Measurements from ENCODE around the gene MGRN1.

Gene MGRN1

DNA sequence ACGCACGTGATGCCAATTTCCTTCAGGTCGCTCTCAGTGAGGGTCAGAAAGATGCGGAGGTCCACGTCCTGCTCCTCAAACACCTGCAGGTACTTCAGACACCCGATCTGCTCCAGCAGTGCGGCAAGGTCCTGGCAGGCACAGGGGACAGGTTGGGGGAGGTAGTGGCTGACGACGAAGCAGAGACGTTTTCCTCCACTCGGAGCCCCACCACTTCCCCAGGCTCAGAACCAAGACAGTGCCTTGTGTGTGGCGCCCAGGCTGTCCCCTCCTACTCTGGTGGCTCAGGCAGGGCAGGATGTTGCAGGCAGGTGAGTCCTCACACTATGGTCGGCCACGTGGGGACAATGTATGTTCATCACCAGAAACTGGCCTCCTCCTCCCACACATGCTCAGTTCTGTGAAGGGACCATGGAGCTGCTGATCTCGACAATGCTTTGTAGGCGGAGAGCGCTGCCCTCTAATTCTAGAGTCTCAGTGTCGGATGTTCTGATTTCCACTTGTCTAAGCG lies 74.5 kb downstream of the MGRN1 start:
- DNase-seq (ENCODE audit: low read depth) = no peak

DNA sequence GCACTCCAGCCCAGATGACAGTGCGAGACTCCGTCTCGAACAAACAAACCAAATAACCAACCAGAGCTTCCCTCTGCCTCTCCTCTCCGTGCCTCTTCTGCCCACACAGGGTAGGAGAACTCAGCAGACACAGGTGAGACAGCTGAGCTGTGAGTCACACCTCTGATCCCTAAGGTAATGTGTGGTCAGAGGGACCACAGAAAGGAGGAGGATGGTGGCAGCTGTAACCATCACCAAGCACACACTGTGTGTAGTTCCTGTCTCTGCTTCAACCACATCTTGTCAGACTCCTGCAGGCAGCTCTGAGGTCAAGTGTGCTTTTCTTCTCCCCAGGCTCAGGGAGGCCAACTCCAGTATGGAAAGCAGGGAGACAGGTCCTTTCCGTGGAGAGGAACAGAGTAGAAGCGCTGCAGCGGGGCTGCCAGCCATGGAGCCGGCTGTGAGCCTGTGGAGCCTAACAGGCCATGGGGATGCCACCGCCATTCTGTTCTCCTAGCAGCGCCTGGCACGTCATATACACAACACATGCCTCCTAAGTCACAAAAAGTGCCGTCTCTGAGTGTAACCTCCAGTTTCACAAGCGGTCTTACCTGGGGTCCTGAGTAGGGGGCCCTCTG lies 75.9 kb downstream of the MGRN1 start:
- no peak for DNase-seq (ENCODE audit: low read depth)

DNA sequence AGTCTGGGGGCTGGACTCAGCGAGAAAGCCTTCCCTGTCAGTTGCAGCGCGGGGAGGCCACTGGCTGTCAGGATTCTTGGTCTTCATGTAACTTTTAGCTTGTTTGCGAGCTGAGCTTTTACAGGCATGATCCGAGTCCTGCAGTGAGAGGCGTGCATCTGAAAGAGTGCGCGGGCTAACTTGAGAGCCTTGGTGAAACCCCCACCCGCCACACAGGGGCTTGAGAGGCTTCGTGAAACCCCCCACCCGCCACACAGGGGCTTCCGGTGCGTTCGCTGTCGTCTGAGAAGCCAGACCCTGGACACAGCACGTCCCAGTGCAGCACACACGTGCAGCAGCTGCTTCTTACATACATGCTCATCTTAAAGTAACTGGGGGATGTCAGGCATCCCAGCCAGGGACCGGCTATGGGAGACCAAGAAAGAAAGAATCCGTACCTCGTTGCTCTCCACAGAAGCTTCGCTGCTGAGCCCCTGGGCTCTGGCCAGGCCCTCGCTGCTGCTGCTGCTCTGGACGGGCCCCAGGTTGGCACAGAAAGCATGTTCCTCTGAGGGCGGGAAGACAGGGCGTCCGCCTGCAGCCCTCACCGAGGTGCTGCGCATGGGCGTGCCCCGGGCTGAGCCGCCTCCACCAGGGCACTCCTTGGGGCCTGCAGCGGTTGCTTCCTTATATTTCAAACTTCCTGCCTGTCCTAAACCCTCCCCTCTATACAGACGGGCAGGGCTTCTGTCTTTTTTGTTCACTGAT lies 76.5 kb downstream of the MGRN1 start:
- no peak for DNase-seq (ENCODE audit: low read depth)

DNA sequence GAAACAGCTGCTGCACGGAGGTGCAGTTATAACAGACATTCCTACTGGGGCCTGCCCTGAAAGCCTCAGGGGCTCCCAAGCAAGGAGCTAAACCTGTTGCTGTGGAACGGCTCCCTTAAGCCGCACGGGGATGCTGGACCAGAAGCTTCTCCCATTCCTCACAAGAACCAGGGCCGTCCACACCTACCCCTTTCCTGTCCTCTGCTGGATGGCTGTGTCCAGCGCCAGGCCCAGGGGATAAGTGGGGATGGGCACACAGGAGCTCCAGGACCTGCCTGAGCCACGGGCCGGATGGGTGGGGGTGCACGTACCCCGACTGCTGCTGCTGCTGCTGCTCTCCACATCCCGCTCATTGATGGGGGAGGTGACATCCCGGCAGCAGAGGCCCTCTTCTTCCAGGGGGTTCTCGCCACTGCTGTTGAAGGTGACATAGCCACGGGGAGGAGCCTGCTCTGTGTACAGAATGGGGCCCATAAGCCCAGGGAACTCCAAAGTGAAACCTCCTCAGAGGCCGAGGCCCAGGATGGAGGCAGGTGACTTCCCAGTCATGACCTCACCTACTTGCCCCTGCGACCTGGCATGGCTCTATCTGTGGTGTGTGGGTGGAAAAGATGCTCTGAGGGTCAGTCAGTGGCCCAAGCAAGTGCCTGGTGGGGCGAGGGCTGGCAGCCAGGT lies 77.3 kb downstream of the MGRN1 start:
- no peak for DNase-seq (ENCODE audit: low read depth)

DNA sequence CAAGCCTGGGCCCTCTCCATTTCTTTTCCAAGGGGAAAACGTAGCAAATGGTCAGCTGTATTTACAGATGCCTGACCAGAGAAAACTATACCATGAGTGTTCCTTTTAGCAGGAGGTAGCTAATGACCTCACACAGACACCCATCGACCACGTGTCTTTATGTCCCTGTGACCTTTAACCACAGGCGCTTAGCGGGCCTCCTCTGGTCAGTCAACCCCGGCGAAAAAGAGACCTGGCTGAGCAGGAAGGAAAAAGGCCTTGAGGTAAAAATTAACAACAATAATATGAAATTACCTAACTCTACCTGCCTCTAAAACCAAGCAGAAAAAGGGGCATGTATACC lies 77.8 kb downstream of the MGRN1 start:
- no peak for DNase-seq (ENCODE audit: low read depth)

DNA sequence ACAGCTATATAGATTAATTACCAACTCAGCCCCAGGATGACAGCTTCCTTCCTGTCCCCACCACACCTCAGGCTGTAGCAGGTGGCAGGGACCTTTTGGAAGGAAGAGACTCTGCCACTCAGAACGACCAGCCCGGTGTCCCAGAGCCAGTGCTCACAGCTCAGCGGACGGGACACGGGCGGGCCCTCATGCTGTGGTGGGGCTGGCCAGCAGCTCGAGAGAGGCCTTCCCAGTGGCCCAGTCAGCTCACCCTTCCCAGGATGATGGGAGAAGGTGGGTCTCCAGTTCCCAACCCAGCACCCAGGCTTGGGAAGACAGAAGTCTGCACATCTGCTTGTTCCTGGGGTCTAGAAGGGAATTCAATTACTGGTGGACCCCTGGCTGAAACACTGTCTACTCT lies 79.3 kb downstream of the MGRN1 start:
- DNase-seq (ENCODE audit: low read depth) = no peak

DNA sequence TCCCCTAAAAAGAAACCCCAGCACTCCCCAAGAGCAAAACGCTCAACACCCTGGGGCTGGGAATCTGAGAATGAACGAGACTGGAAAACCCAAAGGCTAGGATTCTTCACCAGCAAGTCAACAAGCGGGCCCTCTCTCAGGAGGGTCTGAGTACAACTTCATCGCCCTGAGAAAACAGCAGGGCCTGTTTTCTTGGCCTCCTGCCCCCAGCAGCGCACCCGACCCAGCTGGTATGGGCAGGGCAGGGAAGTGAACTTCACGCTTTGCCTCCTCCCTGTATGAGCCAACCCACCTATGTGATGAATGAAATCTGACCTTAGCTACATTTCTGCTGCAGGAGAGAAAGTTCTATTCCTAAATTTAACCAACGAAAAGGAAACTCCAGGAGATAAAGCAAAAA lies 79.9 kb downstream of the MGRN1 start:
- DNase-seq (ENCODE audit: low read depth) = no peak

DNA sequence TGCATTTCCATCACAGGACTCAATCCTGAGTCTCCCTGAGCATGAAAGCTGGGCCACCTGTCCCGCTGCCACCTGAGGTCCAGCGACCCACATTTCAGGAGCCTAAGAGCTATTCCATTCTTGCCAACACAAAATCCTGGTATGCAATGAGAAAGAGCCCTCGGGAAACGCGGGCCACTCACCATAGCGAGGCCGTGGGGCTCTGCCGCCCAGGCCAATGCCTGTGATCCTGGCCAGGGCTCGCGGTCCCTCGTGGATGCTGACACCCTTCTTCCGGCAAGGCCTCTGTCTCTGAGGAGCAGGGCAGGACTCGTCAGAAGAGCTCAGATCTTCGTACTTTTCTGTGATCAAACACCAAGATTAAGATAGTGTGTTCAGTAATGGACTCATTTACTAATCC lies 80.3 kb downstream of the MGRN1 start:
- no peak for DNase-seq (ENCODE audit: low read depth)

DNA sequence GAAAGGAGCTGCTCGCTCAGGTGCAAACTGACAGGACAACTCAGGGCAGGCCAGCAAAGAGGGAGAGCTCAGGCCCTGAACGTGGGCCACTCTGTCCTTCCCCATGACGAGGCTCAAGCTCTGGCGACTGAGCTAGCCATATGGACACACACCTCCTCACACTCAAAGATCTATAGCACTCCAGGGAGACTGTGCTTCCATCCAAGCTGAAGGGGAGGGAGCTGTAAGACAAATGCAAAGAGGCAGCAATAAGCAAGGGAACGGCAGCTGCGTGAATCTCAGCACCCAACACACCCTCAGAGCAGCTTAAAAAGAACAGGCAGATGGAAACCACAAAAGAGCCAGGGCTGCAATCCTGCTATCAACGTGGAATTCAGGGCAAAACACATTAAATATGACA lies 82.2 kb downstream of the MGRN1 start:
- DNase-seq (ENCODE audit: low read depth) = no peak

DNA sequence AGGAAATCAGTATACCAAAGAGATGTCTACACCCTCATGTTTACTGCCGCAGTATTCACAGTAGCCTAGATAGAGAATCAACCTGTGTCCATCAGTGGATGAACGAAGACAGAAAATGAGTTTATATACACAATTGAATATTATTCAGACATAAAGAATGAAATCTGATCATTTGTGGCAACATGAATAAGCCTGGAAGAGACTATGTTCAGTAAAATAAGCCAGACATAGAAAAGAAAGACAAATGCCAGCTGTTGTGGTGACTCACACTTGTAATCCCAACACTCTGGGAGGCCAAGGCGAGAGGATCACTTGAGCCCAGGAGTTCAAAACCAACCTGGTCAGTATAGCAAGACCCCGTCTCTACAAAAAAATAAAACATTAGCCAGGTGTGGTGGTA lies 84.9 kb downstream of the MGRN1 start:
- no peak for DNase-seq (ENCODE audit: low read depth)

DNA sequence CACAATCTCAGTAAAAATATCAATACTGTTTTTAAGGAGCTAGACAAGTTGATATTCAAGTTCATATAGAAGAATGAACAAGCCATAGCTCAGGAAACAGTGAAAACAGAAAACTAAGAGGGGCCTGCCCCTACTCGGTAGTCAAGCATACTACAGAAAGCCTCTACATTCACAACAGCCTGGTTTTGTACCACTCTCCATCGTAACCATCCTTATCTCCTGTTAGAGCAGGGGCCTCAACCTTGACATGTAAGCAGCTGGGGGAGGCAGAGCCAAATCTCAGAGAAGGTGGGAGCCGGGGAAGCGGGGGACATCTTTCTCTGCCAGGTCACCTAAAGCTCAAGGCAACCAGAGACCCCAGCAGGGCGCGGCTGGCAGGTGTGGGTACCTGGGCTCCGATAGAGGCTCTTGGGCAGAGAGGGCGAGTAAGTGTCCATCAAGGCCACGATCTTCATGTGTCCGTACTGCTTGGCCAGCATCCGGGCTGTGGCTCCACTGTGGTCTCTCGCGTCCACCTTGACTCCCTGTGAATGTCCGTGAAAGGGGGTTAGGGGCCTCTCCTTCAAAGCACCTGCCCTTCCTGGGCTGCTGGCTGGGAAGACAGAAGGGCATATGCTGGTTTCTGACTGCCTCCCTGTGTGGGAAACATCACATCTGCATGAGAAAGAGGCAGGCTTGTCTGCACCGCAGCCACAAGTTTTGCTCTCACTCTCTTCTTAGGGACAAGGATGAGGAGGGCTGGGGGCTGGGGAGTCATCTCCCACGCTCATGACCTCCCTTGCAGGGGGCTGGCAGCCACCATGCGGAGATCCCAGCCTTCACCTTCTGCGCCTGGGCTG lies 89.3 kb downstream of the MGRN1 start:
- DNase-seq (ENCODE audit: low read depth) = no peak

DNA sequence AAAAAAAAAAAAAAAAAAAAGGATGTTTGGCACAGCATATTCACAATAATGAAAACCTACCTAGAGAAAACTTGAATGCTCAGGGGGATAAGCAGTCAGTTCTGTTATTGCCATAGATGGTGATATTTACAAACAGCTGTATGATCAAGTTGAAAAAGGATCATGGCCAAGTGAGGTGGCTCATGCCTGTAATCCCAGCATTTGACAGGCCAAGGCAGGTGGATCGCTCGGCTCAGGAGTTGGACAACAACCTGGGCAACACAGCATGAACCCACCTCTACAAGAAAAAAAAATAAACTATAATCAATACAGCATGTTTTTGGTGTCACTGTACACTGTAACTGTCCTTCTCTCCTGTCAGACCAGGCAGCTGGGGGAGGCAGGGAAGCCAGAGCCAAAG lies 90.4 kb downstream of the MGRN1 start:
- DNase-seq (ENCODE audit: low read depth) = no peak

DNA sequence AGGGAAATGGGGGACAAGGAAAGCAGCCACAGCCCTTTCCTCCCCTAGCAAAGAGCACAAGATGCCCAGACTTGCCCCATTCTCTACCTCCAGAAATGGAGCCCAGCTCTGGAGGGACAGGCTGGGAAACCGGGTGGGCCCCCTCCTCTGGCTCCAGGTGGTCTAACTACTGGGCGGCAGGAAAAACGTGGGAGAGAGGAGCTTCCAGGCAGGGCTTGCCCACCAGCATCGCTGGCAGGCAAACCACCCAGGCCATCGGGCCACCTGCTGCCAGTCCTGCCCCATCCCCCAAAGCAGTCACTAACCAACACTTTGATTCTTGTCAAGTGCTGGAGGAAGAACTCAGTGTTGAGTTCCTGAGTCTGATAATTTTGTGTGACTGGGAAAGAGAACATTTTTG lies 93.8 kb downstream of the MGRN1 start:
- no peak for DNase-seq (ENCODE audit: low read depth)

DNA sequence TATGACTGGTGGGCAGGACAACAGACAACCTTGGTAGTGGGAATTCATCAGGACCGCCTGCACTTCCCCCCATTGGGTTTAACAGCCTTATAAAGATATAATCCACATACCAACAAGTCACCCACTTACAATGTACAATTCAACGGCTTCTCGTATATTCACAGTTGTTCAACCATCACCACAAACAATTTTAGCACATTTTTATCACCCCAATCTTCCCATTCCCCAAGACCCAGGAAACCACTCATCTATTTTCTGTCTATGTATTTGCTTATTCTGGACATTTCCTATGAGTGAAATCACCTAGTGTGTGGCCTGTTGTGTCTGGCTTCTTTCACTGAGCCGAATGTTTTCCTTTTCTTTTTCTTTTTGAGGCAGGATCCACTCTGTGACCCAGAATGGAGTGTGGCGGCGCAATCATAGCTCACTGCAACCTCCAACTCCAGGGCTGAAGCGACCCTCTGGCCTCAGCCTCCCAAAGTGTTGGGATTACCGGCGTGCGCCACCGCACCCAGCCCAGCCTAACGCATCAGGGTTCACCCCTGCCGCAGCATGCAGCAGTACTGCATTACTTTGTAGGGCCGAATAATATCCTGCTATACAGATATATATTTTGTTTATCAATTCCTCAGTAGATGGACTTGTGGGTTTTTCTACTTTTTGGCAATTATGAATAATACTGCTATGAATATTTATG lies 98.6 kb downstream of the MGRN1 start:
- no peak for DNase-seq (ENCODE audit: low read depth)

DNA sequence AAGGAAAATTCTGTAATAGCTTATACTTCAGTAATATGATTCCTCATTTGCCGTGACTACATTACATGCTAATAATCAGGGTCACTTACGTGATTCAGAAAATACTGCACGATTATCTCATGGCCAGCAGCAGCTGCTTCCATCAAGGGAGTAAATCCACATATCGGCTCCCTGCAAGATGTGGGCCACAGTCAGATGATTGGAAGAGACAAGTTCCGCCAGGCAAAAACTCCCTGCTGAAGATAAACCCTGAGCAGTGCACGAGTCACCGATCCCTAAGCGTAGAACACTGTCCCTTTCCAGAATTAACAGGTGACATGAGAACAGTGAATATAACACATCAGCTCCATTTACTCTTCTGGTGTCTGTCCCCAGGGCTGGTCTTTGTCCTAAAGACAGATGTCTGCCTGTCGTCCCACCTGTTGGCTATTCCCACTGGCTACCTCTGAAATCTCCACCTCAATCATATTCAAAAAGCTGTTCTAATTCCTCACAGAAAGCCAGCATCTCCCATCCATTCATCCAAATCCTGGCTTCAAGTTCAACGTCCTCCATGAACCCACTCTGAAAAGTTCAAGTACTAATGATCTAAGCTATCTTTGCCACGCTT lies 100.1 kb downstream of the MGRN1 start:
- no peak for DNase-seq (ENCODE audit: low read depth)

DNA sequence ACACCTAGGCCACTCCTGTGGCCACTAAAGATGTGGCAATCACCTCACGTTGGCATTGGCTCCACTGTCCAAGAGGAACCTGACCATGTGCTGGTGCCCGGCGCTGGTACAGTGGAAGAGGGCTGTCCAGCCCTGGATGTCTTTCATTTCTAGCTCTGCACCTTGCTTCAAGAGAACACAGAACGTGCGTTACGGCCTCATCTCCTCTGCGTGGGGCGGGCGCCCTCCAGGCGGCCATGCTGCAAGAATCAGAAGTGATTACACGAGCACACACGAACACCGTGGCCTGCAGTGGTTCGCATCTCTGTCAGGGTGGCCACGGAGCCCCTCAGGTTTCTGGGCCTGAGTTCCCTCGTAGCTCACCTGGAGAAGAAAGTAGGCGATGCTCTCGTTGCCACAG lies 102.0 kb downstream of the MGRN1 start:
- DNase-seq (ENCODE audit: low read depth) = no peak

DNA sequence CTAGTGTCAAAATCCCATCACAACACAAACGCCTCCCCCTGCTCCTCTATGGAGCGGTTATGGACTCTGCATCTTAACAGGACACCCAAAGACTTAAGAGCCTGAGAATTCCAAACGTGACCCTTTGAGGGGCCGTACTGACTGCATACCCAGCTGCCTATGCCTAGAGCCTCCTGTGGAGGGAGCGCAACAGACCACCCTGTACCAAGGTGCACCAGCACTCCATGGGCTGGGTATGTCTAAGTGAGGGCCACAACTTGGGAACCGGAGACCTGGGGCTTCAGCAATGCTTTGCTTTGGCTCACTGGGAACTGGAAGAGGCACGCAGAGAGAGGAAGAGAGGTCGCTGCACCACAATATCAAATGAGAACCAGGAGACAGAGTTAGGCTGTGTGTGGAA lies 104.0 kb downstream of the MGRN1 start:
- DNase-seq (ENCODE audit: low read depth) = no peak

DNA sequence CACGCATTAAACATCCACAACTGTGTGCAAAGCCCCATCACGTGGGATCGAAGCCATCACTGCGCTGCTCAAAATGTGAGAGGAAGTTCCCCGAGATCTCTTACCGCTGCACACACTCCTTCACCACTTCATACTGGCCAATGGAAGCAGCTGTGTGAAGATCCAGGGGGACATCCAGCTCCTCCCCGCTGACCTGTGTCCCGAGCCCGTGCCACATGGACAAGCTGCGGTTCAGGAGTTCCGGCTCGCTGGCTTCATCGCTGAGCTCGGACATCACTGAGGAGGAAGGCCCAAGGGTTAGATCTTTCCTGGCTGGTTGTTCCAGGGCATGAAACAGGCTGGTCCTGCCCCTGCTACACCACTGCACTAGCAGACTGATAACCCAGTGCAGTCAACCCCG lies 105.2 kb downstream of the MGRN1 start:
- DNase-seq (ENCODE audit: low read depth) = no peak

DNA sequence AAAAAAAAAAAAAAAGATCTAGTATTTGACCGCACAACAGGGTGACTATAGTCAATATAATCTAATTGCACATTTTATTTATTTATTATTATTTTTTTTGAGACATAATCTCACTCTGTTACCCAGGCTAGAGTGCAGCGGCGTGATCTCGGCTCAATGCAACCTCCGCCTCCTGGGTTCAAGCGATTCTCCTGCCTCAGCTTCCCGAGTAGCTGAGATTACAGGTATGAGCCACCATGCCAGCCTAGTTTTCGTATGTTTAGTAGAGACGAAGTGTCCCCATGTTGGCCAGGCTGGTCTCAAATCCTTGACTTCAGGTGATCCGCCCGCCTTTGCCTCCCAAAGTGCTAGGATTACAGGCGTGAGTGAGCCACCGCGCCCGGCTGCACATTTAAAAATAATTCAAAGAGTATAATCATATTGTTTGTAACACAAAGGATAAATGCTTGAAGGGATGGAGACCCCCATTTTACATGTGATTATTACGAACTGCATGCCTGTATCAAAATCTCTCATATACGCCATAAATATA lies 108.7 kb downstream of the MGRN1 start:
- DNase-seq (ENCODE audit: low read depth) = no peak

DNA sequence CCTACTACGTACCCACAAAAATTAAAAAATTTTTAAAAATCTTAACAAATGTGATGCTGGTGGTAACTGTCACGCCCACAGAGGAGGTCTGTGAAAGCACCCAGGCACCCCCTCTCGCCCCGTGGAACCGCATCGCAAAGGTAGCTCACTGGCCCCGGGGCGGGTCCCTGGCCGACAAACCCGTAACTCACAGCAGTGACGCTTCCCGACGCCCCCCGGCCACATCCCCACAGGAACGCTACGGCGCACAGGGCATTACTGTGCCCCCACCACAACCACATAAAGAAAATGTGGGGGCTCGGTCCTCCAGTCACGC lies 109.1 kb downstream of the MGRN1 start:
- DNase-seq (ENCODE audit: low read depth) = no peak

DNA sequence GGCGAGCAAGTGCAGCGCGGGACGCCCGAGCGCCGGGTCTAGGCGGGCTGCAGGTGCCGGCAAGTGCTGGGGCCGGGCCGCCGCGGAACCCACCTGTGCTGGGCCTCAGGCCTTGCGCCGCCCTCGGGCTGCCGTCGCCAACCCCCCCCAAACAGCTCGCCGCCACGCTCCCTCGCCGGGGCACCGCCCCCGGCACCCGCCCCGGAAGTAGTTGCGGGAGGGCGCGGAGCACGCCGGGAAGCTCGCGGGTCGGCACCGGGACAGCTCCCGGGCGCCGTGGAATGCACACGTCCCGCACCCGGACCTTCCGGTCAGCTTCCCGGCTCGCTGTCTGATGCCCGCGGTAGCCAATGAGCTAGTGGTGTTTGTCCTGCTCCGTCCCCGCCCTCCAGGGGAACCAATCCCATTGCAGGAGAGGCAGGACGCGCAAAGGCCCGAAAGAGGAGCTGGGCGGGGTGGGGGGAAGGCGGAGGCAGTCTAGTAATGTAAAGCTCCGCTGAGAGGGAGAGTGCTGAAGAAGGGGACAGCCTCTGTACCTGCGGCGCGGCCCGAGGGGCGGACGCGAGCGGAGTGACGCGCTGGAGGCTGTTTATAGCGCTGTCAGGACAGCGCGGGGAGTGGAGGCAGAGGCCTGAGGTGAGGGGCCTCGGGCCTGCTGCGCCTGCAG lies 109.6 kb downstream of the MGRN1 start, which contains the start of the genes ANKS3 and DNAAF8:
TSS of gene ANKS3 (minus strand) at position 209 of the 667 bp plus-strand sequence. CDS start 4,122 bp downstream, outside the sequence.
TSS of gene DNAAF8 (plus strand) at position 475 of the 667 bp plus-strand sequence. CDS start 1,978 bp downstream, outside the sequence.
- peak; percentile 58 for DNase-seq (ENCODE audit: low read depth)
